Lung (tissue), 12 donors: ENCODE results near the gene ITGAD. TPM values are rescaled to one million over a fixed set of nuclear protein-coding genes. Genes with fewer than 3 reads are reported as not detected.

Source experiments
- ATAC-seq: fragments of 200-7000 bp; cut with Tn5 transposase; one replicate; pipeline ENCODE4 v1.9.1; 2020; ENCODE audit warnings: moderate number of reproducible peaks; ENCODE audit not compliant: insufficient read depth, low FRiP score
- DNase-seq, 3 donors: peaks; one replicate each; pipeline ENCODE4 v3.0.0-alpha.2; 2013 to 2017
- H3K27ac ChIP-seq, 2 donors: one replicate each; pipeline ENCODE4 v1.5.1; 2013; ENCODE audit warnings: mild to moderate bottlenecking in 2 of 2, moderate library complexity in 2 of 2, control low read depth in 1 of 2, inconsistent platforms in 1 of 2, low read depth in 1 of 2, low read length in 1 of 2
- H3K27me3 ChIP-seq, 3 donors: one replicate each; pipeline ENCODE4 v1.5.1; 2013; ENCODE audit warnings: low read length in 2 of 3; ENCODE audit not compliant: control insufficient read depth in 3 of 3, insufficient read depth in 3 of 3
- H3K36me3 ChIP-seq, 4 donors: one replicate each; pipeline ENCODE4 v1.5.1; 2013; ENCODE audit warnings: low read length in 4 of 4, mild to moderate bottlenecking in 1 of 4, moderate library complexity in 1 of 4; ENCODE audit not compliant: control insufficient read depth in 4 of 4, insufficient read depth in 4 of 4
- H3K4me1 ChIP-seq, 5 donors: one replicate each; pipeline ENCODE4 v1.5.1; 2013; ENCODE audit warnings: low read length in 5 of 5, mild to moderate bottlenecking in 2 of 5, moderate library complexity in 1 of 5; ENCODE audit not compliant: control insufficient read depth in 5 of 5, insufficient read depth in 5 of 5
- H3K4me3 ChIP-seq: one replicate; pipeline ENCODE4 v1.5.1; 2013; ENCODE audit warnings: mild to moderate bottlenecking, control low read depth, moderate library complexity
- H3K9ac ChIP-seq, 2 donors: one replicate each; pipeline ENCODE4 v1.5.1; 2013; ENCODE audit warnings: low read length in 2 of 2, control low read depth in 1 of 2; ENCODE audit not compliant: insufficient read depth in 1 of 2
- H3K9me3 ChIP-seq, 4 donors: one replicate each; pipeline ENCODE4 v1.5.1; 2013; ENCODE audit warnings: low read length in 3 of 4, mild to moderate bottlenecking in 1 of 4, moderate library complexity in 1 of 4; ENCODE audit not compliant: control insufficient read depth in 4 of 4, insufficient read depth in 3 of 4
- CTCF ChIP-seq: IDR thresholded peaks from 2 replicates; pipeline ENCODE4 v1.5.1; 2012; ENCODE audit warnings: mild to moderate bottlenecking; ENCODE audit errors: control extremely low read depth, extremely low read depth
- WGBS, 2 donors: extraction: QIAGEN DNeasy Blood & Tissue Kit; methylation state at CpG; one replicate each; pipeline ENCODE4 v1.1.7; 2013; 5-methylcytosine and 5-hydroxymethylcytosine counted together
- polyA plus RNA-seq, 2 donors: library from polyadenylated mRNA; stranded (reverse); fragments of 200-250 nt; gene quantifications; one replicate each; pipeline ENCODE4 v1.2.1, GENCODE V29; 2013
- total RNA-seq, 2 donors: library from RNA; depleted of rRNA in 1 of 2; stranded (reverse); fragments of >200 nt in 1 of 2; gene quantifications; one replicate each; pipeline ENCODE4 v1.2.1, GENCODE V29; 2014 to 2021
- donor health status: control.
- donor health status: control.
- donor health status: Bipolar disorder and iron deficiency.
- donor health status: healthy.
- donor health status: DM: yes; HTN: yes; CAD: no.

Gene ITGAD
- total and polyA plus RNA-seq, 4 donors: 0.19 to 1.5 (median 0.33) TPM

- H3K36me3 ChIP-seq: peaks cover 0 to 5% (median 0%) of the 10 kb centered on the region in 4 donors
- peaks cover 0 to 12% (median 1%) of the 10 kb centered on the region in 4 donors for H3K9me3 ChIP-seq
- DNase-seq (no peak), ATAC-seq (no peak)
- H3K27me3 ChIP-seq: no peaks in the 10 kb centered on the region
- no peak overlapping the region for H3K9ac ChIP-seq
- WGBS, 2 donors: 82 to 93% methylated on average over 14 of the region's 14 CpGs
- no peak for TF ChIP-seq CTCF
- no peak overlapping the region for H3K27ac ChIP-seq
- no peak overlapping the region for H3K4me3 ChIP-seq
- no peaks in the 10 kb centered on the region for H3K4me1 ChIP-seq
These were observed 19.9 kb upstream of the ITGAD start for GRCh38 chr16:31373235-31373634.

- peaks cover 0 to 7% (median 0%) of the 10 kb centered on the region in 4 donors for H3K36me3 ChIP-seq
- H3K27ac ChIP-seq: no peak overlapping the region
- ATAC-seq (no peak), DNase-seq (no peak)
- no peak for TF ChIP-seq CTCF
- 97% methylated on average over 5 of the region's 5 CpGs for WGBS, 2 donors
- peaks cover 0 to 12% (median 1%) of the 10 kb centered on the region in 4 donors for H3K9me3 ChIP-seq
- no peaks in the 10 kb centered on the region for H3K27me3 ChIP-seq
- no peak overlapping the region for H3K4me3 ChIP-seq
- H3K9ac ChIP-seq: no peak overlapping the region
- H3K4me1 ChIP-seq: no peaks in the 10 kb centered on the region
These were observed 17.9 kb upstream of the ITGAD start for GRCh38 chr16:31375231-31375630.

GRCh38 chr16:31376705-31377104, 16.4 kb upstream of the ITGAD start:
- no peak overlapping the region for H3K4me3 ChIP-seq
- H3K9ac ChIP-seq: no peak overlapping the region
- H3K9me3 ChIP-seq: peaks cover 0 to 15% (median 1%) of the 10 kb centered on the region in 4 donors
- ATAC-seq (no peak), DNase-seq (no peak)
- H3K27me3 ChIP-seq: no peaks in the 10 kb centered on the region
- no peak for TF ChIP-seq CTCF
- no peak overlapping the region for H3K27ac ChIP-seq
- H3K4me1 ChIP-seq: no peaks in the 10 kb centered on the region
- peaks cover 0 to 7% (median 0%) of the 10 kb centered on the region in 4 donors for H3K36me3 ChIP-seq
- 83 to 87% methylated on average over 8 of the region's 8 CpGs for WGBS, 2 donors
